ENCODE data around the gene UBE2E1. TPM values are rescaled to one million over a fixed set of nuclear protein-coding genes. Genes with fewer than 3 reads are reported as not detected.
A peak's percentile ranks its signal among the peaks of the same experiment; 100 is the strongest.

The UBE2E1 gene
- total RNA-seq, 4 donors from 2014 or later: 73.0 to 119 (median 94.6) TPM

GRCh38 chr3:23811185-23811527, 5.4 kb downstream of the UBE2E1 start:
- Histone ChIP-seq H3K36me3 (no peaks in the 10 kb centered on the region), H3K27me3 (no peaks in the 10 kb centered on the region), H3K27ac (peak overlapping the region; percentile 87), H3K4me1 (peaks cover 49% of the 10 kb centered on the region), H3K9me3 (no peaks in the 10 kb centered on the region), H3K4me3 (peak overlapping the region; percentile 81)
- WGBS: 43% methylated on average over 10 of the region's 10 CpGs
- no peak for DNase-seq (ENCODE audit: low spot score in 2 of 2)
- no peak for TF ChIP-seq POLR2AphosphoS5 (IDR thresholded peaks at IDR 0.05)

- H3K4me3 ChIP-seq: peak overlapping the region; percentile 81
- TF ChIP-seq POLR2AphosphoS5 (IDR thresholded peaks at IDR 0.05) (no peak), EP300 (IDR thresholded peaks at IDR 0.05) (no peak), POLR2A (IDR thresholded peaks at IDR 0.05) (no peak)
- TF ChIP-seq, protein P1, sequence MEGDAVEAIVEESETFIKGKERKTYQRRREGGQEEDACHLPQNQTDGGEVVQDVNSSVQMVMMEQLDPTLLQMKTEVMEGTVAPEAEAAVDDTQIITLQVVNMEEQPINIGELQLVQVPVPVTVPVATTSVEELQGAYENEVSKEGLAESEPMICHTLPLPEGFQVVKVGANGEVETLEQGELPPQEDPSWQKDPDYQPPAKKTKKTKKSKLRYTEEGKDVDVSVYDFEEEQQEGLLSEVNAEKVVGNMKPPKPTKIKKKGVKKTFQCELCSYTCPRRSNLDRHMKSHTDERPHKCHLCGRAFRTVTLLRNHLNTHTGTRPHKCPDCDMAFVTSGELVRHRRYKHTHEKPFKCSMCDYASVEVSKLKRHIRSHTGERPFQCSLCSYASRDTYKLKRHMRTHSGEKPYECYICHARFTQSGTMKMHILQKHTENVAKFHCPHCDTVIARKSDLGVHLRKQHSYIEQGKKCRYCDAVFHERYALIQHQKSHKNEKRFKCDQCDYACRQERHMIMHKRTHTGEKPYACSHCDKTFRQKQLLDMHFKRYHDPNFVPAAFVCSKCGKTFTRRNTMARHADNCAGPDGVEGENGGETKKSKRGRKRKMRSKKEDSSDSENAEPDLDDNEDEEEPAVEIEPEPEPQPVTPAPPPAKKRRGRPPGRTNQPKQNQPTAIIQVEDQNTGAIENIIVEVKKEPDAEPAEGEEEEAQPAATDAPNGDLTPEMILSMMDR (IDR thresholded peaks at IDR 0.05): no peak
- no peaks in the 10 kb centered on the region for H3K36me3 ChIP-seq
- H3K4me1 ChIP-seq: peaks cover 48% of the 10 kb centered on the region
- no peaks in the 10 kb centered on the region for H3K9me3 ChIP-seq
- DNase-seq (ENCODE audit: low spot score in 2 of 2): no peak
- no peaks in the 10 kb centered on the region for H3K27me3 ChIP-seq
- no peak overlapping the region for H3K27ac ChIP-seq
These were observed 6.2 kb downstream of the UBE2E1 start for GRCh38 chr3:23811919-23812318.

DNA sequence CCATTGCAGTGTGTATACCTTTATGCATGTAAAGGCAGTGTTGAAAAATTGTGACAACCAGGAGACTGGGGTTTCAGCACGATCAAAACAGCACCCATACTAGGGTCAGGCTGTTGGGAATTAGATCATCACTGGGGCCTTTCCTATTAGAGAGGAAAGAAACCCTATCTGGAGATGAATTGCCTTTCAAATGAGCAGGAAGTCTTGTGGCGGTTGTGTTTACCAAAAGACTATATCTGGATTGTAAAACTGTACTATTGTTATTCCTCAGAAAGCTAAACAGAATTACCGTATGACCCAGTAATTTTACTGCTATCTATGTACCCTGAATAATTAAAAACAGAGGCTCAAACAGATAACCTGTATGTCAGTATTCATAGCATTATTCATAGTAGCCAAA, 10.1 kb downstream of the UBE2E1 start:
- H3K9me3 ChIP-seq: no peaks in the 10 kb centered on the region
- DNase-seq (ENCODE audit: low spot score in 2 of 2): no peak
- peaks cover 32% of the 10 kb centered on the region for H3K4me1 ChIP-seq

DNA sequence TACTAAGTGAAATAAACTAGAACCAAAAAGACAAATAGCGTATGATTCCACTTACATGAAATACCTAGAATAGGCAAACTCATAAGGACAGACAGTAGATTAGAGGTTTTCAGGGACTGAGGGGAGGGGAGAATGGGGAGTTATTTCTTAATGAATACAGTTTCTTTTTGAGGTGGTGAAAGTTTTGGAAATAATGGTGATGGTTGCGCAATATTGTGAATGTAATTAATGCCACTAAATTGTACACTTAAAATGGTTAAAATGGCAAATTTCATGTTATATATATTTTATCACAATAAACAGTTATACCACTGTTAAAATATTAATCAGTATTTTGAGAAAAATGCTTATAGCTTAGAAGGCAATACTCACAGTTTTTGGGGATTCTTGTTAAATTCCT, 11.0 kb downstream of the UBE2E1 start:
- no peak for DNase-seq (ENCODE audit: low spot score in 2 of 2)
- Histone ChIP-seq H3K4me3 (no peak overlapping the region), H3K27ac (no peak overlapping the region), H3K36me3 (no peaks in the 10 kb centered on the region), H3K4me1 (peaks cover 27% of the 10 kb centered on the region), H3K27me3 (no peaks in the 10 kb centered on the region), H3K9me3 (no peaks in the 10 kb centered on the region)
- 95% methylated on average over 2 of the region's 2 CpGs for WGBS
- TF ChIP-seq POLR2A (IDR thresholded peaks at IDR 0.05) (no peak), EP300 (IDR thresholded peaks at IDR 0.05) (no peak), POLR2AphosphoS5 (IDR thresholded peaks at IDR 0.05) (no peak)
- TF ChIP-seq, protein P1 (IDR thresholded peaks at IDR 0.05): no peak

More for the DNA sequence above, 10.1 kb downstream of the UBE2E1 start:
- no peak overlapping the region for H3K4me3 ChIP-seq
- 77% methylated on average over 3 of the region's 3 CpGs for WGBS
- H3K36me3 ChIP-seq: no peaks in the 10 kb centered on the region
- H3K27me3 ChIP-seq: no peaks in the 10 kb centered on the region
- no peak overlapping the region for H3K27ac ChIP-seq
- TF ChIP-seq POLR2AphosphoS5 (IDR thresholded peaks at IDR 0.05) (no peak), POLR2A (IDR thresholded peaks at IDR 0.05) (no peak), EP300 (IDR thresholded peaks at IDR 0.05) (no peak)

- no peak for DNase-seq (ENCODE audit: low spot score in 2 of 2)
- Histone ChIP-seq H3K4me1 (peaks cover 20% of the 10 kb centered on the region), H3K36me3 (no peaks in the 10 kb centered on the region), H3K27ac (no peak overlapping the region), H3K4me3 (no peak overlapping the region), H3K9me3 (no peaks in the 10 kb centered on the region), H3K27me3 (no peaks in the 10 kb centered on the region)
- TF ChIP-seq POLR2A (IDR thresholded peaks at IDR 0.05) (no peak), EP300 (IDR thresholded peaks at IDR 0.05) (no peak), POLR2AphosphoS5 (IDR thresholded peaks at IDR 0.05) (no peak)
- TF ChIP-seq, protein P1 (IDR thresholded peaks at IDR 0.05): no peak
- WGBS: 91% methylated on average over 3 of the region's 3 CpGs
These were observed 11.9 kb downstream of the UBE2E1 start for GRCh38 chr3:23817508-23818223.

DNA sequence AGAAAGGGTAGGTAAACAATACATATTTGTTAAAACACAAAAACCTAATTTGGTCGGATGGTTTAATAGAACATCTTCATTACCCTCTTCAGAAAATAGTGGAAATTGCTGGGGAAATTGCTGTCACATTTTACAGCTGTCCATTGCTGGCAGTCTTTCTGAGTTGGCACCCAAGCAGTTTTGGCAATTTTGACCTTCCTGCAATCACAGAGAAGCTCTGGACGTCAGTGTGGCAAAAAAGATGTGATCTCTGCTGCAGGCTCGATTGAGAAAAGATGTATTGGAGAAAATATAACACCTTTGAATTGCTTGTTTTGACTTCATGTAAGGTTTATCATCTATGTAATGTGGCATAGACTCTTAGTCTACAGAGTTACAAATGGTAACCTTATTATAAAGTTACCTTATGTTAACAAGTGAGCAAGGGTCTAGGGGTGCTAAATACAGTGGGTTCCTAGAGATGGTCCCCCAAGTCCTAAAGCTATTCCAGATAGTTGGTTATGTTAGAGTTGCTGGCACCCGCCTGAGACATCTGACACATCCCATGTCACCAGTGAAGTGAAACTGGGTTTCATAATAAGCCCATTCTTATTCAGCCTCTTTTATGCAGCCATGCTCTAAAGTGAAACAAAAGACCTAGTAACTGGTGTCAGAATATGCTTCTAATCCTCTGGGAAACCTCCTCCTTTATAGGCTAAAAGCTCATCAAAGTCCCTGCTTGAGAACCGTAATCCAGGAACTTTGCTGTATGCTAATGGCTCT, 14.0 kb downstream of the UBE2E1 start:
- H3K36me3 ChIP-seq: no peaks in the 10 kb centered on the region
- no peak overlapping the region for H3K4me3 ChIP-seq
- peaks cover 27% of the 10 kb centered on the region for H3K4me1 ChIP-seq
- H3K9me3 ChIP-seq: no peaks in the 10 kb centered on the region
- 66% methylated on average over 5 of the region's 5 CpGs for WGBS
- DNase-seq (ENCODE audit: low spot score in 2 of 2): no peak
- H3K27me3 ChIP-seq: no peaks in the 10 kb centered on the region
- H3K27ac ChIP-seq: no peak overlapping the region
- TF ChIP-seq EP300 (IDR thresholded peaks at IDR 0.05) (no peak), POLR2A (IDR thresholded peaks at IDR 0.05) (no peak), POLR2AphosphoS5 (IDR thresholded peaks at IDR 0.05) (no peak)
- TF ChIP-seq, protein P1 (IDR thresholded peaks at IDR 0.05): no peak

Data from suprapubic skin (tissue), 4 donors.